ENCODE data around the gene ZNF862.

DNA sequence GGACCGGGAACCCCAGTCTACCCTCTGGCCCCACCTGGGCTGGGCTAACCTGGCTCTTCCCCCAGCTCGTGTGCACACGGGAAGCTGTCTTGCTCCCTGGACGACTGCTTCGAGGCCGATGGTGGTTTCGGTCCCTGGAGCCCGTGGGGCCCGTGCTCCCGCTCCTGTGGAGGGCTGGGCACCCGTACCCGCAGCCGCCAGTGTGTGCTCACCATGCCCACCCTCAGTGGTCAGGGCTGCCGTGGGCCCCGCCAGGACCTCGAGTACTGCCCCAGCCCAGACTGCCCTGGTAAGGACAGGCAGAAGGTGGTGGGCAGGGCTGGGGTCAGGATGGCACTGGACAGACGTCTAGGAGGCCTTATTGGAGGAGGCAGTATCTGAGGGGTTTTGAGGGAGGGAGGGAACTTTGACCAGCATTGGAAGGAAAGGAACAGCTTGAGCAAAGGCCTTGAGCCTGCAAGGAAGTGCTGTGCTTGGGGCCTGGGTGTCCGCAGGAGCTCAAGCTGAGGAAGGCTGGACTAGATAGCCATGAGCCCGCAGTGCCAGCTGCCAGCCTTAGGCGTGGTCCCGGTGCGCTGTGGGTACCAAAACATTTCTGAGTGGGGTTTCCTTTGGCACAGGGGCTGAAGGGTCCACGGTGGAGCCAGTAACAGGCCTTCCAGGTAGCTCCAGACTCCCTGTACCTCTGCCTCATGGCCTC is 20.2 kb upstream of the ZNF862 start:
- TF ChIP-seq, protein P1, sequence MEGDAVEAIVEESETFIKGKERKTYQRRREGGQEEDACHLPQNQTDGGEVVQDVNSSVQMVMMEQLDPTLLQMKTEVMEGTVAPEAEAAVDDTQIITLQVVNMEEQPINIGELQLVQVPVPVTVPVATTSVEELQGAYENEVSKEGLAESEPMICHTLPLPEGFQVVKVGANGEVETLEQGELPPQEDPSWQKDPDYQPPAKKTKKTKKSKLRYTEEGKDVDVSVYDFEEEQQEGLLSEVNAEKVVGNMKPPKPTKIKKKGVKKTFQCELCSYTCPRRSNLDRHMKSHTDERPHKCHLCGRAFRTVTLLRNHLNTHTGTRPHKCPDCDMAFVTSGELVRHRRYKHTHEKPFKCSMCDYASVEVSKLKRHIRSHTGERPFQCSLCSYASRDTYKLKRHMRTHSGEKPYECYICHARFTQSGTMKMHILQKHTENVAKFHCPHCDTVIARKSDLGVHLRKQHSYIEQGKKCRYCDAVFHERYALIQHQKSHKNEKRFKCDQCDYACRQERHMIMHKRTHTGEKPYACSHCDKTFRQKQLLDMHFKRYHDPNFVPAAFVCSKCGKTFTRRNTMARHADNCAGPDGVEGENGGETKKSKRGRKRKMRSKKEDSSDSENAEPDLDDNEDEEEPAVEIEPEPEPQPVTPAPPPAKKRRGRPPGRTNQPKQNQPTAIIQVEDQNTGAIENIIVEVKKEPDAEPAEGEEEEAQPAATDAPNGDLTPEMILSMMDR (IDR thresholded peaks at IDR 0.05): no peak
- TF ChIP-seq POLR2A (IDR thresholded peaks at IDR 0.05): no peak

Measured in Peyer's patch (tissue), 4 donors.